NCI-H1694 treated with DMSO at 0.1 percent for 48 hours (cell line): ENCODE measurements around the gene MLYCD.

Source experiments
- DNase-seq: peaks from one replicate; lab custom pipeline; 2025; lab: John Stamatoyannopoulos, UW

MLYCD gene

GRCh38 chr16:83925957-83926725, 27.2 kb downstream of the MLYCD start:
- DNase-seq = no peak

- peak; percentile 38 for DNase-seq
Measured at GRCh38 chr16:83926726-83927397, 27.9 kb downstream of the MLYCD start.

- DNase-seq = no peak
Measured at GRCh38 chr16:83928341-83929055, 29.6 kb downstream of the MLYCD start.

- DNase-seq = no peak
Measured at GRCh38 chr16:83929811-83930555, 31.1 kb downstream of the MLYCD start.

GRCh38 chr16:83930730-83931500, 32.0 kb downstream of the MLYCD start:
- no peak for DNase-seq

GRCh38 chr16:83931556-83931955, 32.6 kb downstream of the MLYCD start:
- no peak for DNase-seq

GRCh38 chr16:83932304-83932703, 33.4 kb downstream of the MLYCD start:
- DNase-seq = no peak

GRCh38 chr16:83932955-83933673, 34.2 kb downstream of the MLYCD start:
- no peak for DNase-seq

GRCh38 chr16:83933885-83934683, 35.2 kb downstream of the MLYCD start:
- no peak for DNase-seq

- DNase-seq = no peak
Measured at GRCh38 chr16:83934684-83934977, 35.7 kb downstream of the MLYCD start.

GRCh38 chr16:83935005-83935857, 36.3 kb downstream of the MLYCD start:
- DNase-seq = no peak

- no peak for DNase-seq
Measured at GRCh38 chr16:83935858-83936255, 36.9 kb downstream of the MLYCD start.

GRCh38 chr16:83936581-83937165, 37.8 kb downstream of the MLYCD start:
- DNase-seq = no peak

- no peak for DNase-seq
Measured at GRCh38 chr16:83937267-83937666, 38.4 kb downstream of the MLYCD start.

GRCh38 chr16:83937922-83938885, 39.3 kb downstream of the MLYCD start:
- DNase-seq = no peak

GRCh38 chr16:83939266-83939855, 40.4 kb downstream of the MLYCD start:
- no peak for DNase-seq

GRCh38 chr16:83940119-83940518, 41.2 kb downstream of the MLYCD start:
- DNase-seq = no peak
